GM23248 (cell line): ENCODE measurements around the gene SELENOK.

Source experiments
- EZH2 ChIP-seq: fragments of 200-600 bp; sonication (generic); IDR thresholded peaks from 2 replicates; pipeline ENCODE4 v1.6.1; 2018; ENCODE audit warnings: antibody characterized with exemption, mild to moderate bottlenecking; ENCODE audit not compliant: insufficient read depth, poor library complexity, severe bottlenecking
- EZH2phosphoT487 ChIP-seq: fragments of 200-600 bp; sonication (generic); IDR thresholded peaks from 2 replicates; pipeline ENCODE4 v1.6.1; 2018; ENCODE audit warnings: antibody characterized with exemption, moderate library complexity, mild to moderate bottlenecking, low read depth; ENCODE audit not compliant: insufficient read depth

DNA sequence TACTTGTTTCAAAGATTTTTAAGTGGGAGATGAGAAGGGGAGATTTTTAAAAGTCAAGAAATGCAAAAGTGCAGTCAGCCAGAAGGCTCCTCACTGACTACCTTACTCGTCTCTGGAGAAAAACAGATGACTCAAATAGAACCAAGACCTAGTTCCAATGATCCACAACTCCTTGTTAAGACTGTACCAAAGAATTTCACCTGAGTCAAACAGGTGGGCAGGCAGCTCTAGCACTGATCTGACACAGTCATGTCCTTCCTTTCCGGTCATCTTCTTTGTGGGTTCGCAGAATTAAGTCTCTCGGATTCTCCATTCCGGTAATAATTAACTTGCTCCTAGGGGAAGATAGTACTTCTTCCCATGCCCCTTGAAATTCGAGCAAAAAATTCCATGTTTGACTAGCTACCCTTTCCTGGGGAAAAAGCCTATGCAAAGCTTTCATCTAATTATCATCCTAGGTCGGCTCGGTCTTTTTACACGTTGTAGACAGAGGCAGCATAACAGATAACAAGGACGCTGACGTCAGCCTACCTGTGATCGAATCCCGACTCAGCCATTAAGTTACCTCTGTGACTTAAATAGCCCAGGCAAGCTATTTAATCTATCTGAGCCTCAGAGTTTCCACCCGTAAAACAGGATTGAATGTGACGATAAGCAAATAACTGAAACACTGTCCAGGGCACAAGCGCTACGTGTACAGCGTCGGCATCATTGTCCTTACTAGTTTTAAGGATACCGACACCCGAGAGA, 758 bp downstream of the SELENOK start:
- no peak for TF ChIP-seq EZH2
- no peak for TF ChIP-seq EZH2phosphoT487
